Hepatocyte (in vitro differentiated cells): ENCODE results near the gene SPECC1. TPM values are rescaled to one million over a fixed set of nuclear protein-coding genes. Genes with fewer than 3 reads are reported as not detected.

Source experiments
- DNase-seq: peaks from one replicate; pipeline ENCODE4 v3.0.0-alpha.2; 2016; ENCODE audit warnings: low spot score
- H2AFZ ChIP-seq: fragments of 200-600 bp; sonication (generic); 2 replicates; pipeline ENCODE4 v1.6.0; 2016; ENCODE audit warnings: antibody characterized with exemption, mild to moderate bottlenecking
- H3K27ac ChIP-seq: fragments of 200-600 bp; sonication (generic); 2 replicates; pipeline ENCODE4 v1.5.1; 2016; ENCODE audit warnings: mild to moderate bottlenecking
- H3K27me3 ChIP-seq: fragments of 200-600 bp; sonication (generic); 2 replicates; pipeline ENCODE4 v1.6.1; 2016
- H3K36me3 ChIP-seq: fragments of 200-600 bp; sonication (generic); replicated peaks from 2 replicates; pipeline ENCODE4 v1.5.1; 2016; ENCODE audit warnings: low read depth; ENCODE audit not compliant: insufficient read depth
- H3K4me1 ChIP-seq: fragments of 200-600 bp; sonication (generic); 2 replicates; pipeline ENCODE4 v1.5.1; 2016; ENCODE audit warnings: mild to moderate bottlenecking, moderate library complexity; ENCODE audit not compliant: insufficient read depth
- H3K4me2 ChIP-seq: fragments of 200-600 bp; sonication (generic); 2 replicates; pipeline ENCODE4 v1.6.0; 2016
- H3K4me3 ChIP-seq: fragments of 200-600 bp; sonication (generic); 2 replicates; pipeline ENCODE4 v1.5.1; 2016; ENCODE audit warnings: mild to moderate bottlenecking
- H3K79me2 ChIP-seq: fragments of 200-600 bp; sonication (generic); 2 replicates; pipeline ENCODE4 v1.6.0; 2017; ENCODE audit warnings: mild to moderate bottlenecking
- H3K9me2 ChIP-seq: fragments of 200-600 bp; sonication (generic); replicated peaks from 2 replicates; pipeline ENCODE4 v1.6.0; 2017; ENCODE audit warnings: mild to moderate bottlenecking; ENCODE audit not compliant: insufficient read depth
- H3K9me3 ChIP-seq: fragments of 200-600 bp; sonication (generic); 2 replicates; pipeline ENCODE4 v1.5.1; 2016; ENCODE audit warnings: low read depth, mild to moderate bottlenecking
- H4K20me1 ChIP-seq: fragments of 200-600 bp; sonication (generic); 2 replicates; pipeline ENCODE4 v1.6.0; 2016; ENCODE audit warnings: mild to moderate bottlenecking; ENCODE audit not compliant: insufficient read depth, poor library complexity, severe bottlenecking
- EZH2 ChIP-seq: fragments of 200-600 bp; sonication (generic); IDR thresholded peaks from 2 replicates; pipeline ENCODE4 v1.6.1; 2016; ENCODE audit warnings: antibody characterized with exemption, mild to moderate bottlenecking, borderline replicate concordance
- EZH2phosphoT487 ChIP-seq: fragments of 200-600 bp; sonication (generic); IDR thresholded peaks from one replicate; pipeline ENCODE4 v1.6.1; 2018; ENCODE audit warnings: antibody characterized with exemption, mild to moderate bottlenecking, low read depth, moderate library complexity; ENCODE audit not compliant: unreplicated experiment, severe bottlenecking
- WGBS: methylation state at CpG from one replicate; pipeline ENCODE4 v1.1.6; 2016; ENCODE audit warnings: low lambda C conversion rate; ENCODE audit errors: missing lambda C conversion rate; 5-methylcytosine and 5-hydroxymethylcytosine counted together
- polyA plus RNA-seq: library from polyadenylated mRNA; unstranded; fragments of >200 nt; fragmentation: Nextera tagmentation; extraction: Ambion mirVana; gene quantifications from 2 replicates; pipeline ENCODE4 v1.2.1, GENCODE V29; 2016
- total RNA-seq: library from RNA; depleted of rRNA; stranded (reverse); fragments of >200 nt; gene quantifications from 2 replicates; pipeline ENCODE4 v1.2.3, GENCODE V29; 2014
- TF ChIP-seq, protein P1 (sequence below): fragments of 200-600 bp; sonication (generic); IDR thresholded peaks from 2 replicates; pipeline ENCODE4 v1.5.1; 2016; ENCODE audit warnings: antibody characterized with exemption, mild to moderate bottlenecking; ENCODE audit not compliant: poor library complexity

Gene SPECC1
- total and polyA plus RNA-seq, 2 experiments from 2014 or later = 20.4 to 57.5 TPM

DNA sequence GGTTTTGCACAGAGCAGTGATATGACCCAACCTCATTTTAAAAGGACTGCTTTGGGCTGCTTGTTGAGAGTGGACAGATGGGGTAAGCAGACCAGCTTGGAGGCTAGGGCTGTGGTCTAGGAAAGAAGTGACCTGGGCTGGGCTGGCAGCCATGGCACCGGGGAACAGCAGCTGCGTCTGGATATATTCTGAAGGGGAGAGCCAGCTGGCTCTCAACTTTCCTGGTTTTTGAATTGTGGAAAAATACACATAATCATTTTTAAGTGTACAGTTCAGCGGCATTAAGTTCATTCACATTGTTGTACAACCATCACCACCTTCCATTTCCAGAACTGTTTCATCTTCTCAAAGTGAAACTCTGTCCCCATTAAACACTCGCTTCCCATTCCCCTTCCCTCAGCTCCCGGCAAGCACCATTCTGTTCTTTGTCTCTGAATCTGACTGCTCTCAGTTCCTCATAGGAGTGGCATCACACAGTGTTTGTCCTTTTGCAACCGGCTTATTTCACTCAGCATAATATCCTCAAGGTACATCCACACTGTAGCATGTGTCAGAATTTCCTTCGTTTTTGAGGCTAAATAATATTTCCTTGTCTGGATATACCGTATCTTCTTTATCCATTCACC, 113.2 kb downstream of the SPECC1 start:
- WGBS = 89% methylated on average over 8 of the region's 8 CpGs
- H3K27me3 ChIP-seq = no peaks in the 10 kb centered on the region
- no peaks in the 10 kb centered on the region for H3K9me2 ChIP-seq
- no peak for TF ChIP-seq EZH2phosphoT487
- TF ChIP-seq, protein P1, sequence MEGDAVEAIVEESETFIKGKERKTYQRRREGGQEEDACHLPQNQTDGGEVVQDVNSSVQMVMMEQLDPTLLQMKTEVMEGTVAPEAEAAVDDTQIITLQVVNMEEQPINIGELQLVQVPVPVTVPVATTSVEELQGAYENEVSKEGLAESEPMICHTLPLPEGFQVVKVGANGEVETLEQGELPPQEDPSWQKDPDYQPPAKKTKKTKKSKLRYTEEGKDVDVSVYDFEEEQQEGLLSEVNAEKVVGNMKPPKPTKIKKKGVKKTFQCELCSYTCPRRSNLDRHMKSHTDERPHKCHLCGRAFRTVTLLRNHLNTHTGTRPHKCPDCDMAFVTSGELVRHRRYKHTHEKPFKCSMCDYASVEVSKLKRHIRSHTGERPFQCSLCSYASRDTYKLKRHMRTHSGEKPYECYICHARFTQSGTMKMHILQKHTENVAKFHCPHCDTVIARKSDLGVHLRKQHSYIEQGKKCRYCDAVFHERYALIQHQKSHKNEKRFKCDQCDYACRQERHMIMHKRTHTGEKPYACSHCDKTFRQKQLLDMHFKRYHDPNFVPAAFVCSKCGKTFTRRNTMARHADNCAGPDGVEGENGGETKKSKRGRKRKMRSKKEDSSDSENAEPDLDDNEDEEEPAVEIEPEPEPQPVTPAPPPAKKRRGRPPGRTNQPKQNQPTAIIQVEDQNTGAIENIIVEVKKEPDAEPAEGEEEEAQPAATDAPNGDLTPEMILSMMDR = no peak
- no peak for TF ChIP-seq EZH2
- H4K20me1 ChIP-seq = no peaks in the 10 kb centered on the region
- no peaks in the 10 kb centered on the region for H3K36me3 ChIP-seq
- no peak overlapping the region for H3K4me3 ChIP-seq
- H3K9me3 ChIP-seq = no peaks in the 10 kb centered on the region
- H3K27ac ChIP-seq = no peak overlapping the region
- no peak for DNase-seq
- H3K4me1 ChIP-seq = peaks cover 3% of the 10 kb centered on the region
- H2AFZ ChIP-seq = no peak overlapping the region
- no peaks in the 10 kb centered on the region for H3K79me2 ChIP-seq
- no peak overlapping the region for H3K4me2 ChIP-seq

DNA sequence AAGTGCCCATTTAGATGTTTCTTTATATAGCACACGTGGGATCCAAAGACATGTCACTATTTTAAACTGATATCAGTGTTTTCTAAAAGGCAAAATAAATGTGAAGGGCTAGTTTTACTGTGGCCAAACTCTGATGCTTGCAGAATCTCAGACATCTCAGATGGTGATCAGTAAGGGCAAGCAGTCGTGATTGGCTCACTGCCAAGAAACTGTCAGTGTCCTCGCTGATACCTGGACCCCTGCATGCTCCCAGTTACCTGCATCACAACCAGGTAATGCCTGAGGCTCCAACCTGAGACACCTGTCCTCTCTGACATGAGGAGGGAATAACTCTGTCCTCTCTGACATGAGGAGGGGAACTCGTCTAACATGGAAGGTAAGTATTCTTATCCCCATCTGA, 114.0 kb downstream of the SPECC1 start:
- WGBS = 62% methylated on average over 4 of the region's 4 CpGs
- Histone ChIP-seq H2AFZ (no peak overlapping the region), H3K36me3 (no peaks in the 10 kb centered on the region)

DNA sequence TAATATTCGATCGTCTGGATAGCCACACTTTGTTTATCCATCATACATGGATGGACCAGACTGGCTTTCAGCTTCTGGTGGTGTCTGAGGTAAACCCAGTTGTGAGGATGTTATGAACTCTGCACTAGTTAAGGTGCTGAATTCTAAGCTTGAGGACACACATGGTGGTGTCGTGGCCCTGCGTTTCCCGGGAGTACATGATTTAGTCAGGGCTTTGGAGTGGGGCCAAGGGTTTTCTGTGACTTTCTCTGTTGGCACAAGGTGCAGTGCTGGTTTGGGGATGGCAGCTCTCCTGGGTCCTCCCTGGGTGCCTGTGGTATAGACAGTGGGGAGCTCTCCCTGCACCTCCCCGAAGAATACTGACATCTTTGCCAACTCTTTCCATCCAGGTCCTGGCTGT, 116.6 kb downstream of the SPECC1 start:
- DNase-seq = no peak
- no peaks in the 10 kb centered on the region for H3K79me2 ChIP-seq
- H3K4me1 ChIP-seq = peaks cover 3% of the 10 kb centered on the region
- no peaks in the 10 kb centered on the region for H3K27me3 ChIP-seq
- no peaks in the 10 kb centered on the region for H3K9me3 ChIP-seq
- TF ChIP-seq, protein P1 = no peak
- no peak for TF ChIP-seq EZH2
- no peak for TF ChIP-seq EZH2phosphoT487
- H4K20me1 ChIP-seq = no peaks in the 10 kb centered on the region
- H3K4me3 ChIP-seq = no peak overlapping the region
- no peaks in the 10 kb centered on the region for H3K9me2 ChIP-seq
- H2AFZ ChIP-seq = no peak overlapping the region
- H3K27ac ChIP-seq = no peak overlapping the region
- H3K36me3 ChIP-seq = no peaks in the 10 kb centered on the region
- H3K4me2 ChIP-seq = no peak overlapping the region
- 90% methylated on average over 6 of the region's 6 CpGs for WGBS

More for the DNA sequence above, 114.0 kb downstream of the SPECC1 start:
- no peaks in the 10 kb centered on the region for H3K27me3 ChIP-seq
- no peak overlapping the region for H3K27ac ChIP-seq
- no peaks in the 10 kb centered on the region for H3K9me3 ChIP-seq
- DNase-seq = no peak
- H3K4me1 ChIP-seq = peaks cover 3% of the 10 kb centered on the region
- no peaks in the 10 kb centered on the region for H3K9me2 ChIP-seq
- H3K4me2 ChIP-seq = no peak overlapping the region
- no peaks in the 10 kb centered on the region for H4K20me1 ChIP-seq
- TF ChIP-seq EZH2phosphoT487 = no peak
- TF ChIP-seq, protein P1 = no peak
- TF ChIP-seq EZH2 = no peak
- no peaks in the 10 kb centered on the region for H3K79me2 ChIP-seq
- H3K4me3 ChIP-seq = no peak overlapping the region
